GM18519 (cell line): Measurements from ENCODE around the gene PRPS1.
"Not testable (repeated sequence)": the region's sequence is repeated elsewhere in the genome, so short reads cannot be mapped to it uniquely, and the experiment has no call there.

Experiments
- ATAC-seq: cut with Tn5 transposase; IDR thresholded peaks from one replicate; pipeline ENCODE4 v1.9.1; 2021; ENCODE audit warnings: mild to moderate bottlenecking, moderate library complexity; ENCODE audit not compliant: unreplicated experiment, low FRiP score

PRPS1 gene

GRCh38 chrX:107627838-107628661 is at the start of gene PRPS1:
TSS of gene PRPS1 (plus strand) at chrX:107628510. CDS start at chrX:107628629, 119 bp downstream.
- ATAC-seq = peak; percentile 99

- no peak for ATAC-seq
These were observed 48.4 kb upstream of the PRPS1 start for GRCh38 chrX:107579956-107580355.

- ATAC-seq = no peak
These were observed 46.4 kb upstream of the PRPS1 start for GRCh38 chrX:107581923-107582322.

- no peak for ATAC-seq
These were observed 39.1 kb upstream of the PRPS1 start for GRCh38 chrX:107589243-107589642.

GRCh38 chrX:107596651-107597050 is 31.7 kb upstream of the PRPS1 start:
- ATAC-seq = no peak

- ATAC-seq = no peak
These were observed 31.0 kb upstream of the PRPS1 start for GRCh38 chrX:107597264-107597663.

- no peak for ATAC-seq
These were observed 30.5 kb upstream of the PRPS1 start for GRCh38 chrX:107597791-107598190.

- ATAC-seq = no peak
These were observed 28.9 kb upstream of the PRPS1 start for GRCh38 chrX:107599450-107599861.

GRCh38 chrX:107600366-107600765 is 27.9 kb upstream of the PRPS1 start:
- ATAC-seq = no peak

- no peak for ATAC-seq
These were observed 27.0 kb upstream of the PRPS1 start for GRCh38 chrX:107601326-107601725.

- no peak for ATAC-seq
These were observed 26.6 kb upstream of the PRPS1 start for GRCh38 chrX:107601759-107602158.

- ATAC-seq = no peak
These were observed 25.5 kb upstream of the PRPS1 start for GRCh38 chrX:107602694-107603239.

- no peak for ATAC-seq
These were observed 24.7 kb upstream of the PRPS1 start for GRCh38 chrX:107603429-107604159.

GRCh38 chrX:107609061-107609460 is 19.2 kb upstream of the PRPS1 start:
- ATAC-seq = not testable (repeated sequence)

GRCh38 chrX:107610667-107611066 is 17.6 kb upstream of the PRPS1 start:
- ATAC-seq = no peak

- ATAC-seq = no peak
These were observed 8.4 kb upstream of the PRPS1 start for GRCh38 chrX:107619885-107620322.

GRCh38 chrX:107624893-107625292 is 3.4 kb upstream of the PRPS1 start:
- no peak for ATAC-seq

- no peak for ATAC-seq
These were observed 2.6 kb upstream of the PRPS1 start for GRCh38 chrX:107625739-107626138.

GRCh38 chrX:107626481-107626880 is 1.8 kb upstream of the PRPS1 start:
- no peak for ATAC-seq

GRCh38 chrX:107626916-107627315 is 1.4 kb upstream of the PRPS1 start:
- no peak for ATAC-seq
